OCI-LY7 (cell line): Measurements from ENCODE around the gene RNF220. TPM values are rescaled to one million over a fixed set of nuclear protein-coding genes. Genes with fewer than 3 reads are reported as not detected.

Experiments
- BruUV-seq: library from RNA; stranded (reverse); fragments of 400-500 nt; replicated peaks from 2 replicates; lab custom pipeline; 2021; lab: Mats Ljungman, UMichigan
- CTCF ChIA-PET: fragments of 300-600 bp; sonication (Branson Sonifier 250); formaldehyde crosslinking; loops from one replicate; lab custom pipeline; 2022; ENCODE audit warnings: antibody characterized with exemption; ENCODE audit not compliant: unreplicated experiment; lab: Charles Lee
- POLR2A ChIA-PET: fragments of 300-600 bp; sonication (Branson Sonifier 250); formaldehyde crosslinking; loops from one replicate; lab custom pipeline; 2022; ENCODE audit warnings: antibody characterized with exemption; lab: Charles Lee
- DNase-seq: peaks from one replicate; pipeline ENCODE4 v3.0.0-alpha.2; 2015; ENCODE audit warnings: low spot score
- H2AFZ ChIP-seq: fragments of 200-600 bp; sonication (generic), shearing (Covaris generic); 2 replicates; pipeline ENCODE4 v1.6.1; 2014; ENCODE audit warnings: mild to moderate bottlenecking, antibody characterized with exemption, low read length, moderate library complexity
- H3K27ac ChIP-seq: fragments of 200-600 bp; sonication (generic); 2 replicates; pipeline ENCODE4 v1.5.1; 2014; ENCODE audit warnings: mixed run types, low read depth, mild to moderate bottlenecking, moderate library complexity, low read length, inconsistent platforms; ENCODE audit not compliant: poor library complexity, severe bottlenecking
- H3K36me3 ChIP-seq: fragments of 200-600 bp; sonication (generic); 2 replicates; pipeline ENCODE4 v1.6.1; 2014; ENCODE audit warnings: mild to moderate bottlenecking, antibody characterized with exemption, low read length, moderate library complexity, mixed read lengths; ENCODE audit not compliant: insufficient read depth
- H3K4me1 ChIP-seq: fragments of 200-600 bp; sonication (generic); 2 replicates; pipeline ENCODE4 v1.5.1; 2014; ENCODE audit warnings: mild to moderate bottlenecking, low read length; ENCODE audit not compliant: insufficient read depth, poor library complexity, severe bottlenecking
- H3K4me2 ChIP-seq: fragments of 200-600 bp; sonication (generic); 2 replicates; pipeline ENCODE4 v1.6.1; 2014; ENCODE audit warnings: mild to moderate bottlenecking, low read length
- H3K4me3 ChIP-seq: fragments of 200-600 bp; sonication (generic); 2 replicates; pipeline ENCODE4 v1.5.1; 2014; ENCODE audit warnings: mild to moderate bottlenecking, low read depth, low read length; ENCODE audit not compliant: poor library complexity, severe bottlenecking
- H3K79me2 ChIP-seq: fragments of 200-600 bp; sonication (generic); 2 replicates; pipeline ENCODE4 v1.6.1; 2016; ENCODE audit warnings: low read depth, mild to moderate bottlenecking, low read length, moderate library complexity, mixed read lengths; ENCODE audit not compliant: insufficient read depth
- H3K9me2 ChIP-seq: fragments of 200-600 bp; sonication (generic); 2 replicates; pipeline ENCODE4 v1.6.1; 2016; ENCODE audit warnings: mild to moderate bottlenecking, low read length, mixed read lengths; ENCODE audit not compliant: insufficient read depth
- H3K9me3 ChIP-seq: fragments of 200-600 bp; sonication (generic); 2 replicates; pipeline ENCODE4 v1.6.1; 2014; ENCODE audit warnings: mild to moderate bottlenecking, mixed run types, low read length, mixed read lengths
- H4K20me1 ChIP-seq: fragments of 200-600 bp; sonication (generic); 2 replicates; pipeline ENCODE4 v1.6.1; 2014; ENCODE audit warnings: mild to moderate bottlenecking, antibody characterized with exemption, low read length, moderate library complexity, mixed read lengths; ENCODE audit not compliant: insufficient read depth
- CTCF ChIP-seq: fragments of 200-600 bp; sonication (generic); conservative IDR thresholded peaks from 2 replicates; pipeline ENCODE4 v1.5.1; 2014; ENCODE audit warnings: mild to moderate bottlenecking, antibody characterized with exemption, low read length, moderate library complexity, mixed read lengths
- EZH2phosphoT487 ChIP-seq: fragments of 200-600 bp; sonication (generic); IDR thresholded peaks from 2 replicates; pipeline ENCODE4 v1.6.1; 2018; ENCODE audit warnings: low read depth, borderline replicate concordance, mild to moderate bottlenecking, mixed run types, antibody characterized with exemption, low read length, moderate library complexity, mixed read lengths
- intact Hi-C: fragments of 100-400 bp; cut with micrococcal nuclease; formaldehyde crosslinking; loops from one replicate; pipeline ENCODE4 v1.10.0; 2022; ENCODE audit not compliant: unreplicated experiment
- total RNA-seq, 2 experiments: library from RNA; depleted of rRNA in 1 of 2; stranded (reverse); fragments of >200 nt in 1 of 2; shearing (Covaris generic) in 1 of 2; gene quantifications; 2 replicates each; pipeline ENCODE4 v1.2.3, GENCODE V29; 2014 to 2022

The RNF220 gene
- total RNA-seq, 2 experiments from 2014 or later = 82.3 to 85.5 TPM

- H4K20me1 ChIP-seq = no peaks in the 10 kb centered on the region
- peak; percentile 99 for DNase-seq
- ChIA-PET POLR2A (interaction anchor here (0.5 to 4.3 kb wide), 11 partner anchors 10 to 314 kb away, joined by 3 to 27 read pairs (median 5); partner anchors contain the start of gene RNU5D-1), CTCF (interaction anchor here (0.6 to 1.9 kb wide), 3 partner anchors 22 to 51 kb away, joined by 3 to 6 read pairs (median 4); no protein-coding TSS in a partner anchor)
- BruUV-seq = no TSS peak
- H3K4me2 ChIP-seq = peak within 1 kb of the TSS; percentile 84
- no peak for TF ChIP-seq EZH2phosphoT487
- peak; percentile 57 for TF ChIP-seq CTCF
- H3K4me1 ChIP-seq = peaks cover 54% of the 10 kb centered on the region
- H3K36me3 ChIP-seq = no peaks in the 10 kb centered on the region
- H3K9me3 ChIP-seq = no peaks in the 10 kb centered on the region
- H3K27ac ChIP-seq = peak within 1 kb of the TSS; percentile 53
- intact Hi-C loops = loop anchor here (2.0 kb wide), 1 partner anchor 20 kb away; no protein-coding TSS in a partner anchor
- H3K4me3 ChIP-seq = peak within 1 kb of the TSS; percentile 73
- H3K9me2 ChIP-seq = no peaks in the 10 kb centered on the region
- peak within 1 kb of the TSS; percentile 69 for H2AFZ ChIP-seq
- no peaks in the 10 kb centered on the region for H3K79me2 ChIP-seq
Observed at GRCh38 chr1:44674113-44675000, 269.3 kb downstream of the RNF220 start, which contains the start of the genes ARMH1 and TMEM53. TSS of gene ARMH1 (plus strand) at chr1:44674714. CDS start at chr1:44689698, 14,984 bp downstream. TSS of gene TMEM53 (minus strand) at chr1:44674481. CDS start at chr1:44674391, 90 bp downstream.

- Histone ChIP-seq H3K4me3 (peak overlapping the region; percentile 73), H3K9me2 (no peaks in the 10 kb centered on the region), H3K27ac (peak overlapping the region; percentile 11), H3K4me2 (peak overlapping the region; percentile 77), H2AFZ (peak overlapping the region; percentile 69; the same call in 1 of the 2 replicates), H3K79me2 (no peaks in the 10 kb centered on the region), H3K36me3 (no peaks in the 10 kb centered on the region), H3K4me1 (peaks cover 54% of the 10 kb centered on the region), H3K9me3 (no peaks in the 10 kb centered on the region), H4K20me1 (no peaks in the 10 kb centered on the region)
- ChIA-PET CTCF (interaction anchor here (1.9 kb wide), 1 partner anchor 22 kb away, joined by 6 read pairs; no protein-coding TSS in a partner anchor), POLR2A (interaction anchor here (1.2 to 4.3 kb wide), 8 partner anchors 11 to 56 kb away, joined by 3 to 27 read pairs (median 6); partner anchors contain the start of gene RNU5D-1)
- no peak for DNase-seq
- intact Hi-C loops = loop anchor here (2.0 kb wide), 1 partner anchor 20 kb away; no protein-coding TSS in a partner anchor
- no TSS peak for BruUV-seq
- TF ChIP-seq EZH2phosphoT487 (no peak), CTCF (no peak)
Observed at GRCh38 chr1:44675186-44675585, 270.1 kb downstream of the RNF220 start.
